22Rv1 (cell line): Measurements from ENCODE around the gene KRT81.
A peak's percentile ranks its signal among the peaks of the same experiment; 100 is the strongest.

Experiments used
- H3K27ac ChIP-seq: fragments of 450-650 bp; 2 replicates; pipeline ENCODE4 v1.5.1; 2017
- ZFX ChIP-seq: fragments of 450-650 bp; IDR thresholded peaks from 2 replicates; pipeline ENCODE4 v1.6.1; 2017; ENCODE audit warnings: antibody characterized with exemption, borderline replicate concordance
- TF ChIP-seq, protein P1 (sequence below): fragments of 450-650 bp; IDR thresholded peaks from 2 replicates; pipeline ENCODE4 v1.5.1; 2017; ENCODE audit warnings: mild to moderate bottlenecking

KRT81 gene

DNA sequence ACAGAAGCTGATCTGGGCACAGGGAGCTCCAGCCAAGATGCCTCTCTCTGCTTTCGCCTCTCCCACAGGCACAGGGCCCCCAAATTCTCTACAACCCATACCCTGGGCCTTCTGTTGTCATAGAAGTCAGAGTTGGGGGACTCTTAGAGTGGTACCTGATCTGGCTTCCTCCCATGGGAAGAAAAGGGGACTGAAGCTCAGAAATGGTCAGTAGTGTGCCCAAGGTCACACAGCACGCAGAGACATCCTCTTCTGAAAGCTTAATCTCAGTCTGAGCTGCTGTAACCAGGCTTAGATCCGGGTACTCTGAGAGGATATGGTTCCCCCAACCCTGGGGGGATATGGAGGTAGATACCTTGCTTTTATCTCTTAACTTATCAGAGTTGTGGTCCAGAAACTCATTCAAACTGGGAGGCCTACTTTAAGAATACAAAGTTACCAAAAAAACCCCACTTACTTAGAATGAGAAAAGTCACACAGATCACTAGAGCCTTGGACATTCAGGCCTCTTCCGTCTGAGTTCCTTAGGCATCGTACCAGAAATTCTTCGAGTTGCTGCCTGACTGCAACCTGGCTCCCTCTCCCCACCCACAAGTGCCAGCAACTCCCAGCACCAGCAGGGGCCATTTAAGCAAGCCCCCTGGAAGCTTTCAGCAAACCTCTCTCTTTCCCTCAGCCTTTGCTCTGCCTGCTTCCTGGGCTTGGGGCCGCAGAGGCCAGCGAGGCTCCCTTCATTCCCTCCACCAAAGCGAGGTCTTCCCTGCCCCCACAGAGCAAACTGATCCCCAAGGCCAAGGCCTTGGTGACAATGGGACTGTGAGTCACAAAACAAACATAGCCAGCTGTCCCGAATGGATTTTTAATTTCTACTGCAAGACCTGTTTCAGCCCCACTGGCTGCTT lies 44.4 kb downstream of the KRT81 start:
- H3K27ac ChIP-seq = no peak overlapping the region
- TF ChIP-seq, protein P1, sequence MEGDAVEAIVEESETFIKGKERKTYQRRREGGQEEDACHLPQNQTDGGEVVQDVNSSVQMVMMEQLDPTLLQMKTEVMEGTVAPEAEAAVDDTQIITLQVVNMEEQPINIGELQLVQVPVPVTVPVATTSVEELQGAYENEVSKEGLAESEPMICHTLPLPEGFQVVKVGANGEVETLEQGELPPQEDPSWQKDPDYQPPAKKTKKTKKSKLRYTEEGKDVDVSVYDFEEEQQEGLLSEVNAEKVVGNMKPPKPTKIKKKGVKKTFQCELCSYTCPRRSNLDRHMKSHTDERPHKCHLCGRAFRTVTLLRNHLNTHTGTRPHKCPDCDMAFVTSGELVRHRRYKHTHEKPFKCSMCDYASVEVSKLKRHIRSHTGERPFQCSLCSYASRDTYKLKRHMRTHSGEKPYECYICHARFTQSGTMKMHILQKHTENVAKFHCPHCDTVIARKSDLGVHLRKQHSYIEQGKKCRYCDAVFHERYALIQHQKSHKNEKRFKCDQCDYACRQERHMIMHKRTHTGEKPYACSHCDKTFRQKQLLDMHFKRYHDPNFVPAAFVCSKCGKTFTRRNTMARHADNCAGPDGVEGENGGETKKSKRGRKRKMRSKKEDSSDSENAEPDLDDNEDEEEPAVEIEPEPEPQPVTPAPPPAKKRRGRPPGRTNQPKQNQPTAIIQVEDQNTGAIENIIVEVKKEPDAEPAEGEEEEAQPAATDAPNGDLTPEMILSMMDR = no peak
- no peak for TF ChIP-seq ZFX

DNA sequence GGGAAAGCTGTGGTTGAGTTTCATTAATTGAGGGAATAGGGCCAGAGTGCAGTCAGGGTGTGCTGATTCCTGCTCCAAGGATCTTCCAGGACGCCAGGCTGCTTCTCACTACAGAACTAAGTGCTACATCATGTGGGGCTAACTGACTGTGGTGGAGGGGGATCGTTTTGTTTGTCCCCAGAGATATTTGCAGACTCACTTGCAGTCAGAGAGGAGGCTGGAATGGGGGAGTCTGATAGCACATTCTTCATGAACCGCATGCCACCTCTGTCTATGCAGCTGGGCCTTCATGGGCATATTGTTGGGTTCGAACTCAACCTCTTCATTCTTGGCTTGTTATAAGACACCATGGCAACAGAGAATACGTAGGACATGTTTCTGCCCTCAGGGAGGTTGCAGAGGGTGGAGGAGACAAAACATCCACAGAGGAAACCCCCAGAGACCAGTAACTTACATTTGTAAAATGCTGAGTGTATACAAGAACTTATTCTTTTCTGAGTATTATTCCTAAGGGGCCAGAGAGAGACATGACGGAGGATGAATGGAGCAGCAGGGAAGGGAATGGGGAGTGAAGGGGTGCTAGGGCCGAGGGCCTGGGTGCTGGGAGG lies 45.3 kb downstream of the KRT81 start:
- H3K27ac ChIP-seq = no peak overlapping the region
- TF ChIP-seq, protein P1 = no peak
- TF ChIP-seq ZFX = no peak

DNA sequence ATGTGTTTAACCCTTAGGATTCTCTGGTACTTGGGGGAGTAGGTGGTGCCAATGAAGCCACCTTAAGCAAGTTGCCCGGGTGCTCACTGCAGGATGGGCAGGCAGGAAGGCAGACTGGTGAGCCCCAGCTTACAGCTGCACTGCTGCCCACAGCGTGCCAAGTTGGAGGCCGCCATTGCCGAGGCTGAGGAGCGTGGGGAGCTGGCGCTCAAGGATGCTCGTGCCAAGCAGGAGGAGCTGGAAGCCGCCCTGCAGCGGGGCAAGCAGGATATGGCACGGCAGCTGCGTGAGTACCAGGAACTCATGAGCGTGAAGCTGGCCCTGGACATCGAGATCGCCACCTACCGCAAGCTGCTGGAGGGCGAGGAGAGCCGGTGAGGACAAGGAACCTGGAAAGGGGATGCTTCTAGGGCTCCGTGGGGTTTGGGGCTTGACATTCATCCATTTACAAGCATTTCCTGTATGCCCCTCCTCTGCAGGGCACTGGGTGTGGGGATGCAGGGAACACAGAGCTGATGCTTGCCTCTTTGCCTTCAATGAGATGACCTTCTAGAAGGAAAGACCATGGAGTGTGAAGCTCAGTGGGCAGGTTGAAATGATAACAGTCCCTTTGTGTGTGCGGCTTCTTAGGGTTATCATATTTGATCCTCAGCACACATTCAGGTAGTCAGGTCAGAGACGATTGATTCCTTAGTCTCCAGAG lies 45.9 kb downstream of the KRT81 start:
- TF ChIP-seq, protein P1 = peak; percentile 20
- TF ChIP-seq ZFX = no peak
- H3K27ac ChIP-seq = no peak overlapping the region

DNA sequence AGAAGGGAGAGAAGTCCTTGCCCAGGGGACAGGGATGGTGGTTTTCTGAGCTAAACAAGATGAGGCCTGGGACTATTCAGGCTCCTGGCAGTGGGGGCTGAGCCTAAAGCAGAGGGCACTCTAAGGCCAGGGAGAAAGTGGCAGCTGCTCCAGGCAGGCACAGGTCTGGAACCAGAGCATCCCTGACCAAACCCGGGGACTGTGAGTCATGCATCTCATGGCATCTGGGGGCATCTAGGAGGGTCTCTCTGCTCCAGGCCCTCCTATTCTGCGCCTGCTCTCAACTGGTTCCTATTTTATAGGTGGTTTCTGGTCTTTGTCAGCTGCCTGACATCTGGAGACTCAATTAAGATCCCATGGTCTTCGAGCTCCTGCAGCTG lies 46.7 kb downstream of the KRT81 start:
- TF ChIP-seq, protein P1 = no peak
- TF ChIP-seq ZFX = no peak
- no peak overlapping the region for H3K27ac ChIP-seq

DNA sequence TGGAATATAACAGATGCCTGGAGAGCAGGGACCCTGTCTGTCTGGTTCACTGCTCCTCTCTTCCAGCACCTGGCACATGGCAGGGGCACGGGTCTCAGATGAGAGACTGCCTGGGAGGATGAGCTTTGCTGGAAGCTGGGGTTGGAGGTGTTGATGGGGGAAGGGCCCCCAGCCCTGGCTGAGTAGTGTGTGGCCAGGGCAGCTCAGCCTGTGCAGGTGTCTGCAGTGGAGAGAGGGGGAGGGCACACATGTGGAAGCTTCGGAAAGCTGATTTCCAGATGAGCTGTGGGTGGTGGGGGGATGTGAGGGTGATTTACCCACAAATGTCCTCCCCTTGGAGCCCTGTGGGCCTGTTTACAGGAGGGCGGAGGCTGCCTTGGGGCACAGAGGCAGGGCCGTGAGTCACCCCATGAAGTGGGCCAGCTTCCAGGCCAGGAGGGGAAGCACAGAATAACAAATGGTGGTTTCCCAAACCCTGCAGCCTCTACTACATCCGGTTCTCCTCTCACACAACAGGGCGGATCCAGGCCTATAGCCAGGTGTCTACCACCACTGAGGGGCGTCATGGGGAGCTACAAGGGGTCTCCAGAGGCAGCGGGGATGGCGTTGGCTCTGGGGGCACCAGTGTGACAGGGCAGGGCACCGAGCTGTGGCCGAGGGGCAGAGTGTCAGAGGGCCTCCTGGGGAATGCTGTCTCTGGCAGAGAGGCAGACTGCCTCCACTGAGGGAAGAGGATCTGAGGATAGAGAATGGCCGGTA lies 47.3 kb downstream of the KRT81 start:
- 0 out of 2 replicates have a peak overlapping the region, but pooled peaks have one; percentile 1 for H3K27ac ChIP-seq
- no peak for TF ChIP-seq ZFX
- TF ChIP-seq, protein P1 = no peak

DNA sequence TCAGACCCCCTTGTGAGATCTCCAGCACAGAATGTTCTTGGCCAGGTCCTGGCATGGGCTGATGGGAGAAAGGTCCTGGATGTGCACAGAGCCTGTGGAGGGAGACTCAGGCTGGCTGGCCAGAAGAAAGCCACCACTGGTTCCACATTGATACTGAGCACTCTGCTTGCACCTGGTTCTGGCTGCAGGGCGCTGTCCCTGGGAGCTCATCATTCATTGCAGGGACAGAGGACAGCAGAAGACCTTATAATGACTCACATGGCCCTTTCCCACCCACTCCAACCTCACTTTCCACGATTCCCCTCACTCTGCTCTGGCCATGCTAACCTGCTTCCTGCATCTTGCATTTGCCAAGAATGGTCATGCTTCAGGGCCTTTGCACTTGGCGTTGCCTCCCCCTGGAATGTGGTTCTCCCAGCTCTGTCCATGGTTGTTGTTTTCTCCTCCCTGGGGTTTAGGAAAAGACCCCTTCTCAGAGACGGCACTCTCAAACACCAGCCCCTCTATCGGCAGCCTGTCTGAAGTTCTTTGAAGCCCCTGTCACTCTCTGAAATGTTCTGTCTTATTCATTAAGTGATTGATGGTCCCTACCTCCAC lies 48.0 kb downstream of the KRT81 start:
- peak overlapping the region; percentile 1; the same call in 1 of the 2 replicates for H3K27ac ChIP-seq
- no peak for TF ChIP-seq ZFX
- TF ChIP-seq, protein P1 = no peak
